ENCODE measurements around the gene SMU1.
"Not testable (repeated sequence)": the region's sequence is repeated elsewhere in the genome, so short reads cannot be mapped to it uniquely, and the experiment has no call there.

The SMU1 gene

GRCh38 chr9:33007755-33008154 is 68.7 kb downstream of the SMU1 start:
- FAIRE-seq = no peak

GRCh38 chr9:33005335-33005734 is 71.1 kb downstream of the SMU1 start:
- FAIRE-seq = not testable (repeated sequence)

DNA sequence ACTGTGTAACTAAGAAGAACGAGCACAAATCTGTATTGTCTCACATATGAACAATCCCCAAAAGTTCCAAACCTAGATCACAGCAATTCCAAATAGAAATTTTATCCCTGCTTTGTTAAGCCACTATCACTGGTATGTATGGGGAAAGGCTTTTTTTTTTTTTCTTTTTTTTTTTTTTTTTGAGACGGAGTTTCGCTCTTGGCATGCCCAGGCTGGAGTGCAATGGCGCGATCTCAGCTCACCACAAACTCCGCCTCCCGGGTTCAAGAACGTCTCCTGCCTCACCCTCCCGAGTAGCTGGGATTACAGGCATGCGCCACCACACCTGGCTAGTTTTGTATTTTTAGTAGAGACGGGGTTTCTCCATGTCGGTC is 75.8 kb downstream of the SMU1 start:
- not testable (repeated sequence) for FAIRE-seq

GRCh38 chr9:32992595-32993238 is 83.8 kb downstream of the SMU1 start:
- FAIRE-seq = no peak

- FAIRE-seq = no peak
Measured at GRCh38 chr9:32991897-32992594, 84.4 kb downstream of the SMU1 start.

Data from islet of Langerhans (tissue), 1 donor.